HG03457 (cell line): ENCODE results near the gene NOCT.
"Not testable (repeated sequence)": the region's sequence is repeated elsewhere in the genome, so short reads cannot be mapped to it uniquely, and the experiment has no call there.

Experiments used
- ATAC-seq: cut with Tn5 transposase; IDR thresholded peaks from one replicate; pipeline ENCODE4 v1.9.1; 2021; ENCODE audit warnings: moderate number of reproducible peaks; ENCODE audit not compliant: unreplicated experiment

Gene NOCT

DNA sequence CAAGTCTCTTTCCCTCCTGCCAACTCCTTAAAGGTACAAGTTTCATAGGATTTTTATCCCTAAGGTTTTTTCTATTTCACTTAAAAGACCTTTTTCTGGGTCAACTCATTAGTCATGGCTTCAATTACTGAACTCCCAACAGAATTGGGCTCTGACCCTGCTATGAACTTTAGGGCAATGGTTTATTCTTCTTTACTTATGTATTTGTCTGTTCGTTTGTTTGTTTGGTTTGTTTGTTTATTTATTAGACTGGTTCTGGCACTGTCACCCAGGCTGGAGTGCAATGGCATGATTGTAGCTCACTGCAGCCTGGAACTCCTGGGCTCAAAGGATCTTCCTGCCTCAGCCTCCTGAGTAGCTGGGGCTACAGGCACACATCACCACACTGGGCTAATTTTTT is 5.9 kb upstream of the NOCT start:
- no peak for ATAC-seq

GRCh38 chr4:139011225-139011950 is 4.2 kb upstream of the NOCT start:
- ATAC-seq, result no peak

DNA sequence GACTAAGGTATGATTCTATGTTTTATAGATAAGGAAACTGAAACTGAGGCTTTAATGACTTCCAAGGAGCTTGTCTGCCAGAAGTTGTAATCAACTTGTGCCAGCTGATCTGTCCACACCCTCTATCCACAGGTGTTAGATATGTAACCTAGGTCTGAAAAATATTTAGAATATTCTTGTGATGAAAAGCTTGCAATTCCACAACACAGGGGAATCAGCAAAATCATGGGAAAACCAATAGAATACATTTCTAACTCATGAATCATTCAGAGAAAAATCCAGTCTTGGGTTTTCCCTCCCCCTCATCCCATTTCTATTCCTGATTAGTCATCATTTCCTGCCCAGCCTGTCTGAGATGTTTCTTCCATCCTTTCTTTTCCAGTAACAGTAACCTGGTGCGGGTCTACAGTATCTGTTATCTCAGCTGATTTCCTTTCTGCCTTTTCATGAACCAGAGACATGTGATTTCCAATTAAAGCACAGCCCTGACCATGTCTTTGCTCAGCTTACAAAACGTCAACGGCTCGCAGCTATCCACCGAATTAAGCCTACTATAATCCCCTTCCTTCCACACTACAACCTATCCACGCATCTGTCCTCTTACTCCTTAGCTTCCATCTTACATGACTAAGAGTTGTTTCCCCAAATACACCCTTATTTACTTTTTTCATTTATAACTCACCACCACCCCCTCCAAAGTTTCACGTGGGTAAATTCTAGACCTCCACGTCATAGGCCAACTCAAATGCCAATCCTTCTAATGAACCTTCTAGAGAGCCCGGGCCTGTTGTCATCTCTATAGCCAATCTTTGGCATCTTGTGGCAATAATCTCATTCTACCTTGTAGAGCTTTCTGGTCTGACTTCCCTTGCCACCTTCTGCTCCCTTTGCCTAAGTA is 961 bp upstream of the NOCT start:
- ATAC-seq, result peak; percentile 1

DNA sequence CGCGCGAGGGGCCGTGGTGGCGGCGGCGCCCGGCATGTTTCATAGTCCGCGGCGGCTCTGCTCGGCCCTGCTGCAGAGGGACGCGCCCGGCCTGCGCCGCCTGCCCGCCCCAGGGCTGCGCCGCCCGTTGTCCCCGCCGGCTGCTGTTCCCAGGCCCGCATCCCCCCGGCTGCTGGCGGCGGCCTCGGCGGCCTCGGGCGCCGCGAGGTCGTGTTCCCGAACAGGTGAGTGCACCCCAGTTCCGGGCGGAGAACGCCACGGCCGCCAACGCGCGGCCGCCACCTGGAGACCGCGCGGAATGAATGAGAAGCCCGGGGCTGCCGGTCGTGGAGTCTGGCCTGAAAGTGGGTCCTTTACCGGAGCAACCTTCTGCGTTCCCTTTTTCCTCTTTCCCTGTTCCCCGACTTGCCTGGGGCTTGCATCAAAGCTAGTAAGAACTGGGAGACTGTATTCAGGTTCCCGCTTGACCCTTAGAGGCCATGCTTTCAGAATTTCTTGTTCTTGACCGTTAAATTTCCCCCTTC is 429 bp downstream of the NOCT start:
- ATAC-seq, result peak; percentile 31

- ATAC-seq, result no peak
Measured at GRCh38 chr4:139017861-139018260, 2.3 kb downstream of the NOCT start.

GRCh38 chr4:139018501-139018900 is 2.9 kb downstream of the NOCT start:
- ATAC-seq, result no peak

DNA sequence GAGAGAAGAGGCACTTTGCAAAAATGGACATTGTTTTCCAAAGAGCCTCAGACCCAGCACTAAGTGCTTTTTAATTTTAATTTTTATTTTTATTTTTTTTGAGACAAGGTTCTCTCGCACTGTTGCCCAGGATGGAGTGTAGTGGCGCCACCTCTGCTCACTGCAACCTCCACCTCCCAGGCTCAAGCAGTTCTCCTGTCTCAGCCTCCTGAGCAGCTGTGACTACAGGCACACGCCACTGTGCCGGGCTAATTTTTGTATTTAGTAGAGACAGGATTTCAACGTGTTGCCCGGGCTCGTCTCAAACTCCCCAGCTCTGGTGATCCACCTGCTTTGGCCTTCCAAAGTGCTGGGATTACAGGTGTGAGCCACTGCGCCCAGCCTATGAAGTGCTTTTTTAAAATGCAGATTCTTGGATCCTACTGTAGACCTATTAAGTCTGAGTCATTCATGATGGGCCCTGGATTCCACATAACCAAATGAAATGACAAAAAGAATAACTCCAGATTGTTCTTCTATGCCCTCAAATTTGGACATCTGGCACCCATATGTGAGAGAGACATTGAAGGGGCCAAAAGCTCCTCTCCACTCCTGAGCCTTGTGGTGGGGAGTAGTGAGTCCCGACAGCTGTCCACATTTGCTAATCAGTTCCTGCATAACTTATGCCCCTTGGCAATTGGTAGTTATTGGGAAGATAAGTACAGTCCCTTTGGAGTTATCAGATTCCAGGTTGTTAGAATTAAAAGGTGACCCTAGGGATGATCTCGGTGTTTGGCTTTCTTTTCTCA is 3.6 kb downstream of the NOCT start:
- no peak for ATAC-seq

DNA sequence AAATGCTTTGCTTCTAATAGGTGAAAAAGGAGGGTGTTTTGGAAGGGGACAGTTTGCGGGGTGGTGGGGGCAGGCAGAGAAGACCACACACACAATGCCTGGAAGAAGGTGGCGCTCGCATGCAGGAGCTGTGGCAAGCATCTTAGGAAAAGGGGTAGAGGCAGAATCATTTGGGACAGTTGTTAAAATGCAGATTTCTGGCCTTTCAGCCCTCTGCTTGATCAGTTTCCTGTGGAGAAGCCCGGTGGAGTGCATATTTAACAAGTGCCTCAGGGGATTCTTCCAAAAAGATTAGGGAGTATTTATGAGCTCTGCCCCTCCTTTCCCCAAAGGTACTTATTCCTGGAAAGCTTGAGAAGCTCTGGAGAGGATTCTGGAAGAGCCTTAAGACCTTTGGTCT is 4.8 kb downstream of the NOCT start:
- no peak for ATAC-seq

DNA sequence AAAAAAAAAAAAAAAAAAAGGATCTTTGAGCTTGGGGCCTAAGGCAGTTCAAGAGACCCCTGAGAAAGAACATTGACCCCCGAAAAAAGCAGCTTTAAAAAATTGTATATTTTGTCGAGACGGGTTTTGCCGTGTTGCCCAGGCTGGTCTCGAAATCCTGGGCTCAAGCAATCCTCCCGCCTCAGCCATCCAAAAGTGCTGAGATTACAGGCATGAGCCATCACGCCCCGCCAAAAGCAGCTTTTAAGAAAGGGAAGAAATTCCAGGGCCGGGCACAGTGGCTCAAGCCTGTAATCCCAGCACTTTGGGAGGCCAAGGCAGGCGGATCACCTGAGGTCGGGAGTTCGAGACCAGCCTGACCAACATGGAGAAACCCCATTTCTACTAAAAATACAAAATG is 5.5 kb downstream of the NOCT start:
- not testable (repeated sequence) for ATAC-seq

GRCh38 chr4:139022835-139023234 is 7.3 kb downstream of the NOCT start:
- ATAC-seq, result no peak

DNA sequence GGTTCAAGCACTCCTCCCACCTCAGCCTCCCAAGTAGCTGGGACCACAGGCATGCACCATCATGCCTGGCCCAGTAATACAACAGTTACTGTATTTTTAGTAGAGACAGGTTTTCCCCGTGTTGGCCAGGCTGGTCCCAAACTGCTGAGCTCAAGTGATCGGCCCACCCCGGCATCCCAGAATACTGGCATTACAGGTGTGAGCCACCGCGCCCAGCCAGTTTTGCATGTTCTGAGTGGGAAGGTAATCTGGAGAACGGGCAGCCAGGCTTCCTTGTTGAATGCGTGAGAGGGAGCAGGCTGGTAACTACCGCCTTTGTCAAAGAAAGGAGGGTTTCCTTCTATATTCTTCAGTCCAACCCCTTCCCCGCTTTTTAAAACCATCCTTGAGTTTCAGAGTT is 9.1 kb downstream of the NOCT start:
- no peak for ATAC-seq

DNA sequence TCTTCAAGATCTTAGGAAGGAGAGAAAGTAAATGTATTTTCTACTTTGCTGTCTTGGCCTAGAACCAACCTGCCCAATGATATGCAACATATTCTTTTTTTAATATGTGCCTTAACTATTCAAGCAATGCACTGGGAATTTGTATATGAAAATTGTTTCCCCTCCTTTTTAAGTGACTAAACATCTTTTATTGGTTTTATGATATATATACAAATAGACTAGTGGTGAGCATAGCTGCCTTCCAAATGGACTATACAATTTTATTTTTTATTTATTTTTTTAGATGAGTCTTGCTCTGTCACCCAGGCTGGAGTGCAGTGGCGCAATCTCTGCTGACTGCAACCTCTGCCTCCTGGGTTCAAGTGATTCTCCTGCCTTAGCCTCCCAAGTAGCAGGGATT is 10.3 kb downstream of the NOCT start:
- no peak for ATAC-seq

GRCh38 chr4:139027776-139028175 is 12.2 kb downstream of the NOCT start:
- no peak for ATAC-seq

- no peak for ATAC-seq
Measured at GRCh38 chr4:139028191-139028661, 12.6 kb downstream of the NOCT start.

- not testable (repeated sequence) for ATAC-seq
Measured at GRCh38 chr4:139029866-139030363, 14.3 kb downstream of the NOCT start.

- ATAC-seq, result no peak
Measured at GRCh38 chr4:139030614-139031235, 15.1 kb downstream of the NOCT start.

GRCh38 chr4:139035650-139036049 is 20.1 kb downstream of the NOCT start:
- no peak for ATAC-seq

- no peak for ATAC-seq
Measured at GRCh38 chr4:139036885-139037284, 21.3 kb downstream of the NOCT start.

DNA sequence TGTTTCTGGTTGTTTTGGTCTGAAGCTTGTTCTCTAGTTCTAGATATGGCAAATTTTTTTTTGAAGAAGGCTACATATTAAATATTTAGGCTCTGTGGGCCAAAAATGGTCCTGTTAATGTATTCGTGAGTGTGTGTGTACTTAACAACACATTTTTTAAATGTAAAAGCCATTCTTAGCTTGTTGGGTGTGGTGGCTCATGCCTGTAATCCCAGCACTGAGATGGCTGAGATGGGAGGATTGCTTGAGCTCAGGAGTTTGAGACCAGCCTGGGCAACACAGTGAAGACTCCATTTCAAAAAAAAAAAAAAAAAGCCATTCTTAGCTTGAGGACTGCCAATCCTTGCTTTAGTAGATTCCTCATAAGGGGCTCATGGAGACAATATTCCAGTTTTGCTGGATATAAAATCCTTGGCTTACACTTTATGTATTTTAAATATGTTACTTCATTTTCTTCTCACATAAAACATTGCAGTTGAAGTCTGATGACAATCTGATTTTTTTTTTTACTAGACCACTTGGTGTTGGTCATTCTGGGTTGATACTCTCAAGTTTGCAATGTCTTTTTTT is 23.4 kb downstream of the NOCT start:
- ATAC-seq, result no peak

- no peak for ATAC-seq
Measured at GRCh38 chr4:139042981-139043460, 27.4 kb downstream of the NOCT start.
